ENCODE measurements around the gene EIF2S3. TPM values are rescaled to one million over a fixed set of nuclear protein-coding genes. Genes with fewer than 3 reads are reported as not detected.

Gene EIF2S3
- total and polyA plus RNA-seq, 4 donors, result 62.5 to 249 (median 105) TPM

GRCh38 chrX:24125028-24125612 lies 70.4 kb downstream of the EIF2S3 start:
- no peak overlapping the region for H3K4me3 ChIP-seq
- ATAC-seq (ENCODE audit: insufficient read depth, low FRiP score), result no peak
- H3K9ac ChIP-seq (ENCODE audit: insufficient read depth in 1 of 2, low read length in 2 of 2), result no peak overlapping the region
- H3K4me1 ChIP-seq (ENCODE audit: control insufficient read depth in 5 of 5, insufficient read depth in 5 of 5, low read length in 5 of 5), result peaks cover 0 to 17% (median 0%) of the 10 kb centered on the region in 5 donors
- no peak for TF ChIP-seq CTCF (IDR thresholded peaks at IDR 0.05; ENCODE audit: control extremely low read depth, extremely low read depth)
- peaks cover 0 to 20% (median 17%) of the 10 kb centered on the region in 3 donors for H3K27me3 ChIP-seq (ENCODE audit: control insufficient read depth in 3 of 3, insufficient read depth in 3 of 3, low read length in 2 of 3)
- H3K36me3 ChIP-seq (ENCODE audit: control insufficient read depth in 4 of 4, insufficient read depth in 4 of 4, low read length in 4 of 4), result no peaks in the 10 kb centered on the region
- no peaks in the 10 kb centered on the region for H3K9me3 ChIP-seq (ENCODE audit: control insufficient read depth in 4 of 4, insufficient read depth in 3 of 4, low read length in 3 of 4)
- no peak for DNase-seq
- WGBS, 2 donors, result 70 to 88% methylated on average over 8 of the region's 8 CpGs
- H3K27ac ChIP-seq (ENCODE audit: low read depth in 1 of 2, low read length in 1 of 2), result no peak overlapping the region

Other genes starting within 250 kb of the EIF2S3 start
- gene APOO, start 147.0 kb upstream of the EIF2S3 start, total RNA-seq, result 10 to 100 TPM in 1 of 2 donors, 1 to 10 TPM in 1; 8.9 to 25.0 TPM
- 10 to 100 TPM; 21.0 to 24.2 TPM for gene APOO, start 147.0 kb upstream of the EIF2S3 start, polyA plus RNA-seq
- under 1 TPM in 1 of 2 donors, not detected in 1; 0.15 TPM for gene CXorf58, start 146.9 kb upstream of the EIF2S3 start, total RNA-seq
- gene CXorf58, start 146.9 kb upstream of the EIF2S3 start, polyA plus RNA-seq, result under 1 TPM; 0.12 to 0.15 TPM
- 10 to 100 TPM in 1 of 2 donors, 1 to 10 TPM in 1; 5.5 to 18.9 TPM for gene KLHL15, start 27.8 kb upstream of the EIF2S3 start, total RNA-seq
- 1 to 10 TPM; 1.7 to 2.4 TPM for gene KLHL15, start 27.8 kb upstream of the EIF2S3 start, polyA plus RNA-seq
- 10 to 100 TPM; 56.7 to 72.4 TPM for gene ZFX, start 94.8 kb downstream of the EIF2S3 start, total RNA-seq
- gene ZFX, start 94.8 kb downstream of the EIF2S3 start, polyA plus RNA-seq, result 1 to 10 TPM; 7.5 to 8.3 TPM

All from lung (tissue), 12 donors.